Heart left ventricle (tissue), 13 donors: Measurements from ENCODE around the gene ZNF397.

ENCODE experiments used
- CTCF ChIP-seq, 12 donors: fragments of 200-600 bp; sonication (generic) in 4 of 12; IDR thresholded peaks; one replicate each; pipeline versions ENCODE4 v1.5.0 to v1.8.0; 2018 to 2022; ENCODE audit warnings: antibody characterized with exemption in 12 of 12, mild to moderate bottlenecking in 5 of 12
- POLR2A ChIP-seq, 2 donors: fragments of 450-650 bp; IDR thresholded peaks; one replicate each; pipeline ENCODE4 v1.6.1; 2017; ENCODE audit warnings: antibody characterized with exemption in 2 of 2, mild to moderate bottlenecking in 2 of 2, moderate library complexity in 2 of 2
- donor health status: ischemic (EF 13 %, LVEDD 7.1; RV severe dilation, severe dysfunction).
- donor health status: DM: no; HTN: yes; CAD: no.
- donor health status: DM: no; HTN: no; CAD: no.
- donor health status: ischemic (EF 25% LVEDD 6.9; RV normal size, moderate dysfunction).
- donor health status: ischemic (EF 25% LVEDD 5.7; RV mildly dilated, moderate dysfunction).
- donor health status: ischemic (EF 35%, LVEDD 5.7; RV mildly dilated, moderate dysfunction).
- donor health status: nonischemic (EF 11% LVEDD 7.7; RV severe dilation, severe dysfunction).
- donor health status: DM: yes; HTN: yes; CAD: no.
- donor health status: PGD.
- donor health status: ischemic (EF 29% LVEDD 5.4; RV normal size, mild dysfunction).
- donor health status: nonischemic (EF 23%, LVEDD 6.1; RV moderate dilation, normal function).

- TF ChIP-seq CTCF (IDR thresholded peaks at IDR 0.05) (no peak), POLR2A (IDR thresholded peaks at IDR 0.05) (no peak)
Observed at GRCh38 chr18:35253655-35254287, 12.9 kb downstream of the ZNF397 start.
